K562 (cell line): Measurements from ENCODE around the gene TNIK. TPM values are rescaled to one million over a fixed set of nuclear protein-coding genes. Genes with fewer than 3 reads are reported as not detected.
A peak's percentile ranks its signal among the peaks of the same experiment; 100 is the strongest.

Experiments
- ATAC-seq: fragments of 200-7000 bp; cut with Tn5 transposase; 3 replicates; pipeline ENCODE4 v1.9.1; 2020; ENCODE audit warnings: moderate library complexity
- Bru-seq: library from RNA; stranded (reverse); fragments of 400-500 nt; gene quantifications from one replicate; lab custom pipeline; 2021; lab: Mats Ljungman, UMichigan
- BruChase-seq, 2 experiments: library from RNA; stranded (reverse); fragments of 400-500 nt; gene quantifications; one replicate each; lab custom pipeline; 2021; lab: Mats Ljungman, UMichigan
- BruUV-seq: library from RNA; stranded (reverse); fragments of 400-500 nt; replicated peaks from 2 replicates; lab custom pipeline; 2021; lab: Mats Ljungman, UMichigan
- CTCF ChIA-PET: fragments of 300-600 bp; formaldehyde crosslinking; extraction: SDS; loops from one replicate; lab custom pipeline; 2021; ENCODE audit warnings: low intra/inter-chr PET ratio; lab: Yijun Ruan, JAX
- POLR2A ChIA-PET: fragments of 300-600, 350-650 bp; sonication (Branson Sonifier 250); formaldehyde crosslinking; extraction: SDS; loops from one replicate; lab custom pipeline; 2021; ENCODE audit warnings: antibody characterized with exemption, inconsistent platforms; lab: Yijun Ruan, JAX
- DNase-seq, 4 experiments: peaks; one replicate each; pipeline versions ENCODE4 v3.0.0 to v3.0.0-alpha.2; 2011 to 2018; ENCODE audit warnings: low spot score in 3 of 4, mixed read lengths in 3 of 4; ENCODE audit errors: extremely low read depth in 1 of 4
- FAIRE-seq: peaks from 2 replicates; lab custom pipeline; 2011; peaks lifted over from hg19 to GRCh38; lab: Jason Lieb, UNC
- H2AFZ ChIP-seq: 2 replicates; pipeline ENCODE4 v1.6.0; 2011; ENCODE audit warnings: low read depth, low read length, control low read depth, inconsistent platforms
- H3K27ac ChIP-seq: fragments of 200-600 bp; 3 replicates; pipeline ENCODE4 v1.8.0; 2011; ENCODE audit warnings: low read depth, mild to moderate bottlenecking, control low read depth, inconsistent platforms, low read length, moderate library complexity, mixed read lengths; ENCODE audit errors: extremely low read depth
- H3K27me3 ChIP-seq, 2 experiments: fragments of 300-600 bp in 1 of 2; 2 replicates in 1 of 2; 3 replicates in 1 of 2; pipeline versions ENCODE4 v1.6.0 to v1.8.0; 2011; ENCODE audit warnings: inconsistent platforms in 2 of 2, low read length in 2 of 2, mild to moderate bottlenecking in 1 of 2, mixed read lengths in 1 of 2, moderate library complexity in 1 of 2; ENCODE audit not compliant: control insufficient read depth in 2 of 2, insufficient read depth in 2 of 2
- H3K36me3 ChIP-seq: fragments of 300-600 bp; 3 replicates; pipeline ENCODE4 v1.8.0; 2011; ENCODE audit warnings: mild to moderate bottlenecking, low read length, inconsistent platforms; ENCODE audit not compliant: control insufficient read depth, insufficient read depth
- H3K4me1 ChIP-seq, 2 experiments: fragments of 200-600 bp in 1 of 2; replicated peaks in 1 of 2; 2 replicates in 1 of 2; 3 replicates in 1 of 2; pipeline versions ENCODE4 v1.5.1 to v1.8.0; 2011; ENCODE audit warnings: inconsistent platforms in 2 of 2, low read length in 2 of 2, mild to moderate bottlenecking in 1 of 2, mixed read lengths in 1 of 2, moderate library complexity in 1 of 2; ENCODE audit not compliant: control insufficient read depth in 2 of 2, insufficient read depth in 2 of 2
- H3K4me2 ChIP-seq: 2 replicates; pipeline ENCODE4 v1.6.1; 2011; ENCODE audit warnings: low read length, control low read depth, inconsistent platforms, mixed read lengths; ENCODE audit not compliant: insufficient read depth
- H3K4me3 ChIP-seq: fragments of 200-600 bp; sonication (generic), shearing (Covaris generic); 2 replicates; pipeline ENCODE4 v1.5.1; 2016; ENCODE audit warnings: control low read depth, inconsistent platforms
- H3K79me2 ChIP-seq: fragments of 200-600 bp; 3 replicates; pipeline ENCODE4 v1.8.0; 2011; ENCODE audit warnings: low read length, inconsistent platforms; ENCODE audit not compliant: control insufficient read depth, insufficient read depth
- H3K9ac ChIP-seq, 2 experiments: 2 replicates each; pipeline versions ENCODE4 v1.6.0 to v1.6.1; 2011; ENCODE audit warnings: low read depth in 2 of 2, low read length in 2 of 2, control low read depth in 1 of 2, inconsistent platforms in 1 of 2, mild to moderate bottlenecking in 1 of 2, mixed read lengths in 1 of 2; ENCODE audit not compliant: insufficient read depth in 1 of 2
- H3K9me1 ChIP-seq: one replicate; pipeline ENCODE4 v1.6.0; 2011; ENCODE audit warnings: inconsistent platforms, mild to moderate bottlenecking, low read length, moderate library complexity; ENCODE audit not compliant: control insufficient read depth, insufficient read depth
- H3K9me3 ChIP-seq: replicated peaks from 2 replicates; pipeline ENCODE4 v1.5.1; 2011; ENCODE audit warnings: low read depth, low read length, inconsistent platforms; ENCODE audit not compliant: control insufficient read depth, insufficient read depth
- H4K20me1 ChIP-seq: replicated peaks from 2 replicates; pipeline ENCODE4 v1.6.1; 2011; ENCODE audit warnings: low read length, inconsistent platforms, mixed read lengths; ENCODE audit not compliant: control insufficient read depth, insufficient read depth
- MEF2A ChIP-seq: IDR thresholded peaks from 2 replicates; pipeline ENCODE4 v1.6.1; 2011; ENCODE audit warnings: low read depth, mild to moderate bottlenecking, low read length, moderate library complexity; ENCODE audit not compliant: control insufficient read depth
- NCOR1 ChIP-seq: fragments of 450-650 bp; IDR thresholded peaks from 2 replicates; pipeline ENCODE4 v1.6.1; 2016; ENCODE audit warnings: mild to moderate bottlenecking, moderate library complexity
- POLR2G ChIP-seq: fragments of 200-400 bp; formaldehyde crosslinking; IDR thresholded peaks from 2 replicates; pipeline ENCODE4 v1.6.1; 2017; ENCODE audit warnings: low read depth, mild to moderate bottlenecking, antibody characterized with exemption, low read length, moderate library complexity
- TAF7 ChIP-seq: fragments of 450-650 bp; IDR thresholded peaks from 2 replicates; pipeline ENCODE4 v1.6.1; 2016; ENCODE audit warnings: missing genetic modification characterization, missing compliant biosample characterization
- ZNF124 ChIP-seq: sonication (generic); formaldehyde crosslinking; IDR thresholded peaks from 2 replicates; pipeline ENCODE4 v1.8.1; 2022; ENCODE audit warnings: missing genetic modification reagents
- WGBS: fragments of 100-300 bp; shearing (Covaris generic); methylation state at CpG from one replicate; pipeline ENCODE4 v1.1.6; 2016; ENCODE audit warnings: low coverage, mixed read lengths; ENCODE audit not compliant: insufficient coverage; ENCODE audit errors: missing lambda C conversion rate; 5-methylcytosine and 5-hydroxymethylcytosine counted together
- in situ Hi-C: fragments of 300-500 bp; cut with MboI; formaldehyde crosslinking; loops from 4 replicates; pipeline ENCODE4 v1.15.0; 2018; ENCODE audit warnings: inconsistent platforms, mixed read lengths
- intact Hi-C: fragments of 100-400 bp; cut with micrococcal nuclease; formaldehyde crosslinking; loops from 2 replicates; pipeline ENCODE4 v1.14.2; 2022
- long read RNA-seq, 3 experiments: library from polyadenylated mRNA in 2 of 3; library from RNA in 1 of 3; unstranded in 2 of 3; stranded (forward) in 1 of 3; transcript quantifications; one replicate each; pipeline ENCODE4 v2.0.0, GENCODE V29; 2019 to 2022
- polyA minus RNA-seq, 3 experiments: library from RNA; depleted of rRNA, polyadenylated mRNA; stranded (reverse); fragments of >200 nt; gene quantifications; 2 replicates each; pipeline ENCODE4 v1.2.3, GENCODE V29; 2011
- polyA plus RNA-seq, 8 experiments: library from polyadenylated mRNA; depleted of rRNA in 4 of 8; stranded (reverse) in 5 of 8; unstranded in 3 of 8; fragments of >200 nt; fragmentation: Nextera tagmentation in 2 of 8; fragmentation: Illumina TruSeq in 1 of 8; extraction: Ambion mirVana in 2 of 8; extraction: Trizol in 1 of 8; gene quantifications; 2 replicates each; pipeline versions ENCODE4 v1.2.1 to v1.2.3, GENCODE V29; 2011 to 2014; ENCODE audit warnings: inconsistent platforms in 1 of 8, missing spikeins in 1 of 8
- total RNA-seq, 7 experiments: library from RNA; depleted of rRNA in 6 of 7; stranded (reverse); fragments of >200 nt in 6 of 7; fragmentation: Illumina TruSeq in 2 of 7; extraction: Trizol in 2 of 7; gene quantifications; 2 replicates each; pipeline versions ENCODE4 v1.2.1 to v1.2.3, GENCODE V29; 2011 to 2021; ENCODE audit warnings: low replicate concordance in 1 of 7
- TF ChIP-seq, protein P1 (sequence below): fragments of 450-650 bp; IDR thresholded peaks from 2 replicates; pipeline ENCODE4 v1.6.1; 2016; ENCODE audit warnings: borderline replicate concordance
- TF ChIP-seq, protein P2 (sequence below): fragments of 250-450 bp; sonication (Bioruptor Pico); IDR thresholded peaks from 2 replicates; pipeline ENCODE4 v1.4.0; 2020; ENCODE audit warnings: borderline replicate concordance
- TF ChIP-seq, protein P3 (sequence below): fragments of 450-650 bp; IDR thresholded peaks from 2 replicates; pipeline ENCODE4 v1.7.1; 2018; ENCODE audit warnings: mild to moderate bottlenecking, low read depth; ENCODE audit not compliant: partially characterized antibody

The TNIK gene
- total RNA-seq (2011; cell fraction: chromatin; rRNA removed; ENCODE audit: low replicate concordance) = 52.4 and 113 TPM in 2 replicates
- 18.5 and 29.7 TPM in 2 replicates for total RNA-seq (2011; cell fraction: nucleolus; rRNA removed)
- total RNA-seq (2011; cell fraction: nucleoplasm; rRNA removed) = 43.6 and 75.6 TPM in 2 replicates
- 24.7 and 27.0 TPM in 2 replicates for total RNA-seq (2014; rRNA removed)
- total RNA-seq (2014; rRNA removed; fragmentation: Illumina TruSeq; extraction: Trizol) = 24.2 and 29.6 TPM in 2 replicates
- total RNA-seq (2015; rRNA removed; fragmentation: Illumina TruSeq; extraction: Trizol) = 23.5 and 27.3 TPM in 2 replicates
- 34.2 and 38.8 TPM in 2 replicates for total RNA-seq (2021)
- 23.1 and 29.7 TPM in 2 replicates for polyA plus RNA-seq (2011; rRNA removed)
- 8.2 and 12.3 TPM in 2 replicates for polyA plus RNA-seq (2011; cell fraction: cytosol; rRNA removed)
- polyA plus RNA-seq (2011; cell fraction: nucleus; rRNA removed) = 58.7 and 77.6 TPM in 2 replicates
- 25.2 and 29.4 TPM in 2 replicates for polyA plus RNA-seq (2012)
- 39.0 and 41.2 TPM in 2 replicates for polyA plus RNA-seq (2014; fragmentation: Illumina TruSeq; extraction: Trizol)
- 1 to 10 TPM; 6.6 to 6.8 TPM for polyA plus RNA-seq (2014; fragmentation: Nextera tagmentation; extraction: Ambion mirVana)
- polyA plus RNA-seq (2014; rRNA removed) = 22.2 and 22.3 TPM in 2 replicates
- 48.4 and 50.0 TPM in 2 replicates for polyA minus RNA-seq (2011; rRNA and poly(A)+ RNA removed)
- 15.6 and 16.9 TPM in 2 replicates for polyA minus RNA-seq (2011; cell fraction: cytosol; rRNA and poly(A)+ RNA removed)
- polyA minus RNA-seq (2011; cell fraction: nucleus; rRNA and poly(A)+ RNA removed) = 39.2 and 45.5 TPM in 2 replicates
- percentile 76 among the genes with signal in this experiment for Bru-seq, nascent RNA
- percentile 76 among the genes with signal in this experiment for BruChase-seq, experiment 1, labeled RNA remaining after a 2-hour chase
- percentile 72 among the genes with signal in this experiment for BruChase-seq, experiment 2, labeled RNA remaining after a 6-hour chase
- long read RNA-seq, experiment 1, transcript TNIK-210 (31 exons, 3,972 nt) = major isoform, 5 of 68 reads
- long read RNA-seq, experiment 1, partial matches to known transcripts = 46 of 68 reads
- long read RNA-seq, experiment 1, other reads (novel, unspliced or antisense) = 15 of 68 reads
- long read RNA-seq, experiment 2, partial matches to known transcripts = 7 of 15 reads
- long read RNA-seq, experiment 2, other reads (novel, unspliced or antisense) = 7 of 15 reads
- long read RNA-seq, experiment 3, partial matches to known transcripts = 6 of 10 reads
- long read RNA-seq, experiment 3, other reads (novel, unspliced or antisense) = 3 of 10 reads

DNA sequence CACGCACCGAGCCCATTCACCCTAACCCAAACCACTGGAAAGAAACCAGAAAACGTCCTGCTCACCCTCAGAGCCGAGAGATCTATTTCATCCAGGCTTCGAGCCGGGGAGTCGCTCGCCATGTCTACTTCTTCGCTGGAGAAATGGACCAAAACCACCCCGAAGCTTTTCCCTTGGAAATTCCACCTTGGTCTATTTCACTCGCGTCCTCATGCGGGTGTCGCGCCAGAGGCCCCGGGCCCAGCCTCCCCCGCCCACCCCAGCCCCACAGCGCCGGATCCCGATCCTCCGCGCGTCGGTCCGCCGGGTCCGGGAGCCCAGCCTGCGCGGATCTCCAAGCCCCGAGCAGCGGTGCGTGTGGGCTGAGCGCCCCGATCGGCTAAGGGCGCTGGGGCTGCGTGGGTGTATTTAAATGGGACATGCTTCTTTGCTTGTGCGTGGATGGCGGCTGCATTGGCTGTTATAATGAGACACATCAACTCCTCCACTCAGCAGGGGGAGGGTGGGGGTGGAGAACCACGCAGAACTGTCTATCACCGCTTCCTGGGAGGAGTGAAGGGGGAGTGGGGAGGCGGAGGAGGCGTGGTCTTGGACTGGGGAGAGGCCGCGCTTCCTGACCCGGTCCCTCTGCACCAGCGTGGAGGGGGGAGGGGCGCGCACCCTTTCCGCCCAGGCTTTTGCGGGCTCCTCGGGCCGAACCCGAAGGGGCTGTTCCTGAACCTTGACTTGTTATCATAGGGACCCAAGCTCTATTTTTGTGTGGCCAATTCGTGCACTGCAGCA lies at the start of gene TNIK:
TSS of gene TNIK (minus strand) at position 464 of the 783 bp plus-strand sequence. CDS start at position 122, 342 bp downstream.
- Histone ChIP-seq H3K27me3 (no peaks in the 10 kb centered on the region), H3K9me3 (no peaks in the 10 kb centered on the region), H3K9ac (peak within 1 kb of the TSS; percentile 82 to 96), H3K4me3 (peak within 1 kb of the TSS; percentile 57), H3K27ac (peak within 1 kb of the TSS; percentile 84), H3K4me2 (peak within 1 kb of the TSS; percentile 94), H3K9me1 (peaks cover 4% of the 10 kb centered on the region), H3K4me1 (peaks cover 12 to 33% of the 10 kb centered on the region in 2 experiments), H3K79me2 (peaks cover 73% of the 10 kb centered on the region), H2AFZ (peak within 1 kb of the TSS; percentile 83), H3K36me3 (no peaks in the 10 kb centered on the region), H4K20me1 (peaks cover 15% of the 10 kb centered on the region)
- ATAC-seq (peak; percentile 89), FAIRE-seq (peak; percentile 92), DNase-seq (peak; percentile 96 to 98 (median 96))
- in situ Hi-C loops (no loop called here), intact Hi-C loops (loop anchor here (2.0 to 10.0 kb wide), 8 partner anchors 52 to 415 kb away; partner anchors contain the start of gene PLD1)
- BruUV-seq = no TSS peak
- CTCF ChIA-PET = interaction anchor here (0.6 kb wide), 1 partner anchor 412 kb away, joined by 3 read pairs; no protein-coding TSS in a partner anchor
- POLR2A ChIA-PET = interaction anchor here (0.6 to 3.2 kb wide), 15 partner anchors 8 to 316 kb away, joined by 3 to 12 read pairs (median 3); no protein-coding TSS in a partner anchor
- WGBS = under 1% methylated on average over 39 of the region's 55 CpGs
- TF ChIP-seq, protein P1, sequence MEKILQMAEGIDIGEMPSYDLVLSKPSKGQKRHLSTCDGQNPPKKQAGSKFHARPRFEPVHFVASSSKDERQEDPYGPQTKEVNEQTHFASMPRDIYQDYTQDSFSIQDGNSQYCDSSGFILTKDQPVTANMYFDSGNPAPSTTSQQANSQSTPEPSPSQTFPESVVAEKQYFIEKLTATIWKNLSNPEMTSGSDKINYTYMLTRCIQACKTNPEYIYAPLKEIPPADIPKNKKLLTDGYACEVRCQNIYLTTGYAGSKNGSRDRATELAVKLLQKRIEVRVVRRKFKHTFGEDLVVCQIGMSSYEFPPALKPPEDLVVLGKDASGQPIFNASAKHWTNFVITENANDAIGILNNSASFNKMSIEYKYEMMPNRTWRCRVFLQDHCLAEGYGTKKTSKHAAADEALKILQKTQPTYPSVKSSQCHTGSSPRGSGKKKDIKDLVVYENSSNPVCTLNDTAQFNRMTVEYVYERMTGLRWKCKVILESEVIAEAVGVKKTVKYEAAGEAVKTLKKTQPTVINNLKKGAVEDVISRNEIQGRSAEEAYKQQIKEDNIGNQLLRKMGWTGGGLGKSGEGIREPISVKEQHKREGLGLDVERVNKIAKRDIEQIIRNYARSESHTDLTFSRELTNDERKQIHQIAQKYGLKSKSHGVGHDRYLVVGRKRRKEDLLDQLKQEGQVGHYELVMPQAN = peak; percentile 58; the same call in 1 of the 2 replicates
- TF ChIP-seq, protein P2, sequence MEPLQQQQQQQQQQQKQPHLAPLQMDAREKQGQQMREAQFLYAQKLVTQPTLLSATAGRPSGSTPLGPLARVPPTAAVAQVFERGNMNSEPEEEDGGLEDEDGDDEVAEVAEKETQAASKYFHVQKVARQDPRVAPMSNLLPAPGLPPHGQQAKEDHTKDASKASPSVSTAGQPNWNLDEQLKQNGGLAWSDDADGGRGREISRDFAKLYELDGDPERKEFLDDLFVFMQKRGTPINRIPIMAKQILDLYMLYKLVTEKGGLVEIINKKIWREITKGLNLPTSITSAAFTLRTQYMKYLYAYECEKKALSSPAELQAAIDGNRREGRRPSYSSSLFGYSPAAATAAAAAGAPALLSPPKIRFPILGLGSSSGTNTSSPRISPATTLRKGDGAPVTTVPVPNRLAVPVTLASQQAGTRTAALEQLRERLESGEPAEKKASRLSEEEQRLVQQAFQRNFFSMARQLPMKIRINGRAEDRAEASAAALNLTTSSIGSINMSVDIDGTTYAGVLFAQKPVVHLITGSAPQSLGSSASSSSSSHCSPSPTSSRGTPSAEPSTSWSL = no peak
- TF ChIP-seq, protein P3, sequence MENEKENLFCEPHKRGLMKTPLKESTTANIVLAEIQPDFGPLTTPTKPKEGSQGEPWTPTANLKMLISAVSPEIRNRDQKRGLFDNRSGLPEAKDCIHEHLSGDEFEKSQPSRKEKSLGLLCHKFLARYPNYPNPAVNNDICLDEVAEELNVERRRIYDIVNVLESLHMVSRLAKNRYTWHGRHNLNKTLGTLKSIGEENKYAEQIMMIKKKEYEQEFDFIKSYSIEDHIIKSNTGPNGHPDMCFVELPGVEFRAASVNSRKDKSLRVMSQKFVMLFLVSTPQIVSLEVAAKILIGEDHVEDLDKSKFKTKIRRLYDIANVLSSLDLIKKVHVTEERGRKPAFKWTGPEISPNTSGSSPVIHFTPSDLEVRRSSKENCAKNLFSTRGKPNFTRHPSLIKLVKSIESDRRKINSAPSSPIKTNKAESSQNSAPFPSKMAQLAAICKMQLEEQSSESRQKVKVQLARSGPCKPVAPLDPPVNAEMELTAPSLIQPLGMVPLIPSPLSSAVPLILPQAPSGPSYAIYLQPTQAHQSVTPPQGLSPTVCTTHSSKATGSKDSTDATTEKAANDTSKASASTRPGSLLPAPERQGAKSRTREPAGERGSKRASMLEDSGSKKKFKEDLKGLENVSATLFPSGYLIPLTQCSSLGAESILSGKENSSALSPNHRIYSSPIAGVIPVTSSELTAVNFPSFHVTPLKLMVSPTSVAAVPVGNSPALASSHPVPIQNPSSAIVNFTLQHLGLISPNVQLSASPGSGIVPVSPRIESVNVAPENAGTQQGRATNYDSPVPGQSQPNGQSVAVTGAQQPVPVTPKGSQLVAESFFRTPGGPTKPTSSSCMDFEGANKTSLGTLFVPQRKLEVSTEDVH = peak; percentile 38
- TF ChIP-seq ZNF124 (CRISPR knock-in tag) (no peak), MEF2A (no peak), NCOR1 (0 out of 2 replicates have a peak, but pooled peaks have one; percentile 22), TAF7 (tag) (no peak), POLR2G (peak; percentile 79)
